GM23248 (cell line): ENCODE results near the gene PDGFD.

Experiments
- EZH2 ChIP-seq: fragments of 200-600 bp; sonication (generic); IDR thresholded peaks from 2 replicates; pipeline ENCODE4 v1.6.1; 2018; ENCODE audit warnings: antibody characterized with exemption, mild to moderate bottlenecking; ENCODE audit not compliant: insufficient read depth, poor library complexity, severe bottlenecking
- EZH2phosphoT487 ChIP-seq: fragments of 200-600 bp; sonication (generic); IDR thresholded peaks from 2 replicates; pipeline ENCODE4 v1.6.1; 2018; ENCODE audit warnings: antibody characterized with exemption, moderate library complexity, mild to moderate bottlenecking, low read depth; ENCODE audit not compliant: insufficient read depth

- TF ChIP-seq EZH2 (no peak), EZH2phosphoT487 (no peak)
Measured at GRCh38 chr11:104028476-104029263, 135.3 kb downstream of the PDGFD start.
